ENCODE results near the gene ANKRD30A.

Gene ANKRD30A

GRCh38 chr10:37314350-37314749 lies 189.0 kb downstream of the ANKRD30A start:
- Histone ChIP-seq H3K27ac (no peak overlapping the region), H3K4me3 (no peak overlapping the region)
- TF ChIP-seq CTCF (IDR thresholded peaks at IDR 0.05) = no peak
- no peak for DNase-seq (ENCODE audit: low spot score)

- Histone ChIP-seq H3K27ac (no peak overlapping the region), H3K4me3 (no peak overlapping the region)
- TF ChIP-seq CTCF (IDR thresholded peaks at IDR 0.05) = no peak
- DNase-seq (ENCODE audit: low spot score) = no peak
These were observed 189.5 kb downstream of the ANKRD30A start for GRCh38 chr10:37314862-37315261.

GRCh38 chr10:37344413-37344812 lies 219.0 kb downstream of the ANKRD30A start:
- DNase-seq (ENCODE audit: low spot score) = no peak
- Histone ChIP-seq H3K4me3 (no peak overlapping the region), H3K27ac (no peak overlapping the region)
- no peak for TF ChIP-seq CTCF (IDR thresholded peaks at IDR 0.05)

- TF ChIP-seq CTCF (IDR thresholded peaks at IDR 0.05) = no peak
- no peak overlapping the region for H3K4me3 ChIP-seq
- no peak overlapping the region for H3K27ac ChIP-seq
- DNase-seq (ENCODE audit: low spot score) = no peak
These were observed 254.6 kb downstream of the ANKRD30A start for GRCh38 chr10:37379991-37380390.

- no peak for TF ChIP-seq CTCF (IDR thresholded peaks at IDR 0.05)
These were observed 255.9 kb downstream of the ANKRD30A start for GRCh38 chr10:37381271-37381670.

GRCh38 chr10:37384923-37385322 lies 259.5 kb downstream of the ANKRD30A start:
- Histone ChIP-seq H3K4me3 (no peak overlapping the region), H3K27ac (no peak overlapping the region)
- no peak for DNase-seq (ENCODE audit: low spot score)

More at GRCh38 chr10:37381271-37381670, 255.9 kb downstream of the ANKRD30A start:
- Histone ChIP-seq H3K4me3 (no peak overlapping the region), H3K27ac (no peak overlapping the region)
- DNase-seq (ENCODE audit: low spot score) = no peak

More at GRCh38 chr10:37384923-37385322, 259.5 kb downstream of the ANKRD30A start:
- TF ChIP-seq CTCF (IDR thresholded peaks at IDR 0.05) = no peak

Data from coronary artery (tissue), 2 donors.